ENCODE results near the gene ADARB1.

GRCh38 chr21:45034556-45035476, 39.6 kb upstream of the ADARB1 start:
- TF ChIP-seq CTCF (IDR thresholded peaks at IDR 0.05; ENCODE audit: insufficient read depth, low read length, poor library complexity, severe bottlenecking) = no peak
- TF ChIP-seq EZH2phosphoT487 (conservative IDR thresholded peaks at IDR 0.05; ENCODE audit: low read length) = no peak

All from SU-DHL-6 (cell line).